H1 (cell line): ENCODE measurements around the gene TOP1. TPM values are rescaled to one million over a fixed set of nuclear protein-coding genes. Genes with fewer than 3 reads are reported as not detected.

Experiments used
- ASH2L ChIP-seq: fragments of 200-600, 300-600 bp; sonication (generic); IDR thresholded peaks from one replicate; pipeline ENCODE4 v1.7.1; 2017; ENCODE audit warnings: low read length
- MAX ChIP-seq: IDR thresholded peaks from 2 replicates; pipeline ENCODE4 v1.6.1; 2012; ENCODE audit warnings: inconsistent platforms
- TBP ChIP-seq: IDR thresholded peaks from 2 replicates; pipeline ENCODE4 v1.6.1; 2011; ENCODE audit warnings: low read depth, low read length, improper control_type of control experiment
- TEAD4 ChIP-seq: IDR thresholded peaks from 2 replicates; pipeline ENCODE4 v1.6.1; 2012; ENCODE audit warnings: low read depth, low read length, inconsistent platforms, mixed read lengths
- polyA plus RNA-seq, 7 experiments: library from polyadenylated mRNA; depleted of rRNA in 3 of 7; stranded (reverse) in 5 of 7; unstranded in 2 of 7; fragments of >200 nt in 5 of 7; fragments of 200-250 nt in 2 of 7; gene quantifications; 1 replicate in 5 of 7; 2 replicates in 1 of 7; 4 replicates in 1 of 7; pipeline versions ENCODE4 v1.2.1 to v1.2.3, GENCODE V29; 2011 to 2013; ENCODE audit warnings: missing spikeins in 2 of 7, mixed read lengths in 2 of 7
- total RNA-seq: library from RNA; stranded (reverse); fragmentation: NEBNext Ultra II Directional; extraction: Animal tissue kit (Norgen Biotek cat#: 25700); gene quantifications from 2 replicates; pipeline ENCODE4 v1.2.1, GENCODE V29; 2021

The TOP1 gene
- total and polyA plus RNA-seq, 2 of the 8 experiments (the other 6 are each of a cell fraction or from before 2014, with no cell fraction given): 7.4 to 108 TPM

DNA sequence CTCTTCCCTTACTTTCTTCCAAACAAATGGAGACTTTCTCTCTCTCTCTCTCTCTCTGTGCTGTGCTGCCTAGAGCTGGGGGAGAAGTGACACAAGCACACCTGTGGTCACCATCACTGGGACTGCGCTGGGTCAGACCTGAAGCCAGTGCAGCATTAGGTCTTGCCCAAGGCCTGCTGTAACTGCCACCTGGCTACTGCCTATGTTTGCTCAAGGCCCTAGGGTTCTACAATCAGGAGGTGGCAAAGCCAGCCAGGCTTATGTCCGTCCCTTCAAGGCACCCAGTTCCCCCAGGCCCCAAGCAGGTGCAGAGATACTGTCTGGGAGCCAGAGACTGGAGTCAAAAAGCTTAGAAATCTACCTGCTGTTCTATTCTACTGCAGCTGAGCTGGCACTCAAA, 49.4 kb upstream of the TOP1 start (continued):
- TF ChIP-seq TBP (no peak), TEAD4 (no peak), MAX (no peak), ASH2L (no peak)
